H9 (cell line): ENCODE measurements around the gene BCAS3. TPM values are rescaled to one million over a fixed set of nuclear protein-coding genes. Genes with fewer than 3 reads are reported as not detected.

ENCODE experiments used
- DNase-seq: peaks from one replicate; pipeline ENCODE4 v3.0.0-alpha.2; 2017
- H2AFZ ChIP-seq: one replicate; pipeline ENCODE4 v1.6.1; 2013; ENCODE audit warnings: mild to moderate bottlenecking, low read length, control low read depth, moderate library complexity
- H2AK5ac ChIP-seq: 2 replicates; pipeline ENCODE4 v1.6.1; 2013; ENCODE audit warnings: low read length, control low read depth, mixed read lengths; ENCODE audit not compliant: insufficient read length
- H2BK120ac ChIP-seq: one replicate; pipeline ENCODE4 v1.6.1; 2013; ENCODE audit warnings: low read depth, mild to moderate bottlenecking, low read length, control low read depth, inconsistent platforms; ENCODE audit not compliant: poor library complexity, severe bottlenecking
- H2BK12ac ChIP-seq: 2 replicates; pipeline ENCODE4 v1.6.1; 2013; ENCODE audit warnings: low read length, control low read depth, mixed read lengths, low read depth; ENCODE audit not compliant: insufficient read length
- H2BK15ac ChIP-seq: 2 replicates; pipeline ENCODE4 v1.6.1; 2013; ENCODE audit warnings: low read depth, low read length, control low read depth
- H2BK20ac ChIP-seq: one replicate; pipeline ENCODE4 v1.6.1; 2013; ENCODE audit warnings: low read depth, mild to moderate bottlenecking, low read length, control low read depth, inconsistent platforms; ENCODE audit not compliant: poor library complexity, severe bottlenecking
- H2BK5ac ChIP-seq: 2 replicates; pipeline ENCODE4 v1.6.1; 2013; ENCODE audit warnings: low read length, control low read depth, mixed read lengths; ENCODE audit not compliant: insufficient read length
- H3K14ac ChIP-seq: 2 replicates; pipeline ENCODE4 v1.6.1; 2013; ENCODE audit warnings: low read length, control low read depth; ENCODE audit not compliant: insufficient read depth
- H3K18ac ChIP-seq: 2 replicates; pipeline ENCODE4 v1.6.1; 2013; ENCODE audit warnings: low read depth, mild to moderate bottlenecking, mixed read lengths, low read length, control low read depth; ENCODE audit not compliant: insufficient read length
- H3K23ac ChIP-seq: 2 replicates; pipeline ENCODE4 v1.6.1; 2013; ENCODE audit warnings: low read length, control low read depth, mixed read lengths, low read depth; ENCODE audit not compliant: insufficient read length
- H3K23me2 ChIP-seq: 2 replicates; pipeline ENCODE4 v1.6.1; 2013; ENCODE audit warnings: low read depth, mild to moderate bottlenecking, mixed read lengths, low read length, control low read depth; ENCODE audit not compliant: insufficient read length, poor library complexity, severe bottlenecking
- H3K27ac ChIP-seq: 2 replicates; pipeline ENCODE4 v1.5.1; 2013; ENCODE audit warnings: low read length, control low read depth, mixed read lengths, low read depth; ENCODE audit not compliant: insufficient read length
- H3K27me3 ChIP-seq: 2 replicates; pipeline ENCODE4 v1.6.1; 2013; ENCODE audit warnings: low read length, control low read depth, inconsistent platforms; ENCODE audit not compliant: insufficient read depth
- H3K4ac ChIP-seq: 2 replicates; pipeline ENCODE4 v1.6.1; 2013; ENCODE audit warnings: low read depth, mild to moderate bottlenecking, control low read depth, inconsistent platforms, low read length, moderate library complexity
- H3K4me1 ChIP-seq: 2 replicates; pipeline ENCODE4 v1.6.1; 2013; ENCODE audit warnings: low read length, control low read depth, inconsistent platforms; ENCODE audit not compliant: insufficient read depth
- H3K4me2 ChIP-seq: 2 replicates; pipeline ENCODE4 v1.6.1; 2013; ENCODE audit warnings: low read length, control low read depth, mixed read lengths; ENCODE audit not compliant: insufficient read length, insufficient read depth
- H3K56ac ChIP-seq: 2 replicates; pipeline ENCODE4 v1.6.1; 2013; ENCODE audit warnings: low read depth, mild to moderate bottlenecking, mixed read lengths, low read length, control low read depth; ENCODE audit not compliant: insufficient read length
- H3K79me1 ChIP-seq: 2 replicates; pipeline ENCODE4 v1.6.1; 2013; ENCODE audit warnings: low read depth, mild to moderate bottlenecking, moderate library complexity, low read length, control low read depth, inconsistent platforms; ENCODE audit not compliant: insufficient read depth, poor library complexity, severe bottlenecking
- H3K79me2 ChIP-seq: 2 replicates; pipeline ENCODE4 v1.6.1; 2013; ENCODE audit warnings: low read length, control low read depth, inconsistent platforms; ENCODE audit not compliant: insufficient read depth
- H3K9ac ChIP-seq: 2 replicates; pipeline ENCODE4 v1.6.1; 2013; ENCODE audit warnings: low read length, control low read depth, mixed read lengths; ENCODE audit not compliant: insufficient read length; ENCODE audit errors: extremely low read depth
- H3K9me3 ChIP-seq: one replicate; pipeline ENCODE4 v1.6.1; 2013; ENCODE audit warnings: low read depth, low read length, inconsistent platforms; ENCODE audit not compliant: control insufficient read depth
- H3T11ph ChIP-seq: one replicate; pipeline ENCODE4 v1.6.1; 2013; ENCODE audit warnings: mild to moderate bottlenecking, low read length, control low read depth, inconsistent platforms
- H4K20me1 ChIP-seq: one replicate; pipeline ENCODE4 v1.6.1; 2013; ENCODE audit not compliant: control insufficient read depth, insufficient read length, insufficient read depth
- H4K5ac ChIP-seq: 2 replicates; pipeline ENCODE4 v1.6.1; 2013; ENCODE audit warnings: low read depth, mild to moderate bottlenecking, mixed read lengths, low read length, control low read depth; ENCODE audit not compliant: insufficient read length
- H4K8ac ChIP-seq: replicated peaks from 2 replicates; pipeline ENCODE4 v1.6.1; 2013; ENCODE audit warnings: low read length, control low read depth, mixed read lengths, low read depth; ENCODE audit not compliant: insufficient read length
- H4K91ac ChIP-seq: 2 replicates; pipeline ENCODE4 v1.6.1; 2013; ENCODE audit warnings: low read depth, mild to moderate bottlenecking, moderate library complexity, mixed read lengths, low read length, control low read depth; ENCODE audit not compliant: insufficient read length
- H3K27ac Mint-ChIP-seq, 3 experiments: 2 replicates in 2 of 3; 3 replicates in 1 of 3; pipeline ENCODE4 v1.8.0; 2020 to 2021; ENCODE audit warnings: mixed read lengths in 3 of 3, mild to moderate bottlenecking in 1 of 3, moderate library complexity in 1 of 3
- H3K27me3 Mint-ChIP-seq: 2 replicates; pipeline ENCODE4 v1.8.0; 2021; ENCODE audit warnings: low read depth, mild to moderate bottlenecking, moderate library complexity, mixed read lengths
- H3K36me3 Mint-ChIP-seq, 3 experiments: 2 replicates in 2 of 3; 3 replicates in 1 of 3; pipeline ENCODE4 v1.8.0; 2020 to 2021; ENCODE audit warnings: low read depth in 3 of 3, mixed read lengths in 3 of 3; ENCODE audit not compliant: insufficient read depth in 1 of 3
- H3K4me1 Mint-ChIP-seq, 2 experiments: 2 replicates each; pipeline ENCODE4 v1.8.0; 2020; ENCODE audit warnings: mixed read lengths in 2 of 2
- H3K4me3 Mint-ChIP-seq, 2 experiments: 2 replicates in 1 of 2; 3 replicates in 1 of 2; pipeline ENCODE4 v1.8.0; 2020 to 2021; ENCODE audit warnings: mild to moderate bottlenecking in 2 of 2, mixed read lengths in 2 of 2, moderate library complexity in 1 of 2
- H3K9me3 Mint-ChIP-seq, 2 experiments: 2 replicates in 1 of 2; 3 replicates in 1 of 2; pipeline ENCODE4 v1.8.0; 2020; ENCODE audit warnings: mild to moderate bottlenecking in 2 of 2, mixed read lengths in 2 of 2, moderate library complexity in 1 of 2
- CTCF ChIP-seq: fragments of 200-600 bp; sonication (generic); conservative IDR thresholded peaks from 3 replicates; pipeline ENCODE4 v1.8.0; 2021; ENCODE audit warnings: antibody characterized with exemption, mild to moderate bottlenecking
- WGBS: extraction: QIAGEN DNeasy Blood & Tissue Kit; methylation state at CpG from one replicate; pipeline ENCODE4 v1.1.7; 2013; ENCODE audit warnings: missing lambda C conversion rate, low lambda C conversion rate, mixed read lengths; ENCODE audit not compliant: insufficient read length; ENCODE audit errors: extremely low coverage; 5-methylcytosine and 5-hydroxymethylcytosine counted together
- total RNA-seq: library from RNA; stranded (reverse); gene quantifications from 2 replicates; pipeline ENCODE4 v1.2.1, GENCODE V29; 2021

The BCAS3 gene
- total RNA-seq, 1 experiment from 2014 or later, result 22.4 TPM

- H4K91ac ChIP-seq, result no peak overlapping the region
- no peak overlapping the region for H2AK5ac ChIP-seq
- Mint-ChIP-seq H3K9me3 (no peaks in the 10 kb centered on the region), H3K36me3 (no peaks in the 10 kb centered on the region), H3K27ac (no peak overlapping the region; a peak in 1 of 7 replicates), H3K27me3 (no peaks in the 10 kb centered on the region), H3K4me3 (no peak overlapping the region), H3K4me1 (peaks cover 3 to 5% of the 10 kb centered on the region in 2 experiments; a peak in 2 of 4 replicates)
- H2BK120ac ChIP-seq, result no peak overlapping the region
- no peak overlapping the region for H3K4me2 ChIP-seq
- no peak overlapping the region for H3K4ac ChIP-seq
- H4K8ac ChIP-seq, result no peak overlapping the region
- no peaks in the 10 kb centered on the region for H3K79me1 ChIP-seq
- no peak overlapping the region for H2BK20ac ChIP-seq
- no peaks in the 10 kb centered on the region for H3K9me3 ChIP-seq
- no peak overlapping the region for H3K23ac ChIP-seq
- H3T11ph ChIP-seq, result no peak overlapping the region
- no peak overlapping the region for H2BK15ac ChIP-seq
- no peak overlapping the region for H3K14ac ChIP-seq
- H3K27ac ChIP-seq, result no peak overlapping the region
- H3K23me2 ChIP-seq, result no peaks in the 10 kb centered on the region
- H3K79me2 ChIP-seq, result no peaks in the 10 kb centered on the region
- H2AFZ ChIP-seq, result no peak overlapping the region
- H3K27me3 ChIP-seq, result no peaks in the 10 kb centered on the region
- no peak overlapping the region for H2BK12ac ChIP-seq
- no peak for TF ChIP-seq CTCF
- no peak overlapping the region for H3K56ac ChIP-seq
- H4K5ac ChIP-seq, result no peak overlapping the region
- no peak overlapping the region for H3K9ac ChIP-seq
- DNase-seq, result no peak
- no peak overlapping the region for H2BK5ac ChIP-seq
- H3K4me1 ChIP-seq, result no peaks in the 10 kb centered on the region; the same call in 1 of the 2 replicates
- H4K20me1 ChIP-seq, result no peaks in the 10 kb centered on the region
- no CpG with 5 or more reads among the region's 4 CpGs for WGBS
- H3K18ac ChIP-seq, result no peak overlapping the region
These were observed 540.3 kb downstream of the BCAS3 start for GRCh38 chr17:61217878-61218437.
